ENCODE results near the gene USP7.

Gene USP7

GRCh38 chr16:8963821-8964441 lies at the start of gene USP7:
Gene USP7, minus strand, starts transcription at chr16:8963906. Its CDS starts 621 bp downstream, at chr16:8963285.
- Histone ChIP-seq H3K27ac (ENCODE audit: low read depth in 2 of 2, low read length in 2 of 2) (peak within 1 kb of the TSS; percentile 79 to 81), H3K9ac (ENCODE audit: low read depth in 1 of 2, low read length in 2 of 2) (peak within 1 kb of the TSS; percentile 78 to 88)

GRCh38 chr16:9013508-9013864 lies 49.8 kb upstream of the USP7 start:
- H3K9me3 ChIP-seq (ENCODE audit: control insufficient read depth in 2 of 2, low read length in 2 of 2), result peaks cover 0 to 7% of the 10 kb centered on the region in 2 donors
- peaks cover 2 to 6% of the 10 kb centered on the region in 2 donors for H3K4me1 ChIP-seq (ENCODE audit: control insufficient read depth in 2 of 2, insufficient read depth in 2 of 2, low read length in 2 of 2)
- no peaks in the 10 kb centered on the region for H3K36me3 ChIP-seq (ENCODE audit: control insufficient read depth in 2 of 2, insufficient read depth in 2 of 2, low read length in 2 of 2)
- no peak overlapping the region for H3K27ac ChIP-seq (ENCODE audit: low read depth in 2 of 2, low read length in 2 of 2)
- no peak overlapping the region for H3K9ac ChIP-seq (ENCODE audit: low read depth in 1 of 2, low read length in 2 of 2)
- no peak overlapping the region for H3K4me3 ChIP-seq (ENCODE audit: low read length in 2 of 2)
- no peaks in the 10 kb centered on the region for H3K27me3 ChIP-seq (ENCODE audit: control insufficient read depth in 2 of 2, insufficient read depth in 2 of 2, low read length in 2 of 2)

More at GRCh38 chr16:8963821-8964441, at the start of gene USP7:
- Histone ChIP-seq H3K4me1 (ENCODE audit: control insufficient read depth in 2 of 2, insufficient read depth in 2 of 2, low read length in 2 of 2) (peaks cover 37 to 45% of the 10 kb centered on the region in 2 donors), H3K4me3 (ENCODE audit: low read length in 2 of 2) (peak within 1 kb of the TSS; percentile 73 to 78), H3K9me3 (ENCODE audit: control insufficient read depth in 2 of 2, low read length in 2 of 2) (no peaks in the 10 kb centered on the region), H3K27me3 (ENCODE audit: control insufficient read depth in 2 of 2, insufficient read depth in 2 of 2, low read length in 2 of 2) (no peaks in the 10 kb centered on the region), H3K36me3 (ENCODE audit: control insufficient read depth in 2 of 2, insufficient read depth in 2 of 2, low read length in 2 of 2) (no peaks in the 10 kb centered on the region)

- no peak overlapping the region for H3K27ac ChIP-seq (ENCODE audit: low read depth in 2 of 2, low read length in 2 of 2)
- no peak overlapping the region for H3K4me3 ChIP-seq (ENCODE audit: low read length in 2 of 2)
- H3K9ac ChIP-seq (ENCODE audit: low read depth in 1 of 2, low read length in 2 of 2), result no peak overlapping the region
- peaks cover 5 to 7% of the 10 kb centered on the region in 2 donors for H3K4me1 ChIP-seq (ENCODE audit: control insufficient read depth in 2 of 2, insufficient read depth in 2 of 2, low read length in 2 of 2)
- H3K27me3 ChIP-seq (ENCODE audit: control insufficient read depth in 2 of 2, insufficient read depth in 2 of 2, low read length in 2 of 2), result no peaks in the 10 kb centered on the region
- H3K36me3 ChIP-seq (ENCODE audit: control insufficient read depth in 2 of 2, insufficient read depth in 2 of 2, low read length in 2 of 2), result no peaks in the 10 kb centered on the region
- H3K9me3 ChIP-seq (ENCODE audit: control insufficient read depth in 2 of 2, low read length in 2 of 2), result peaks cover 0 to 7% of the 10 kb centered on the region in 2 donors
Observed at GRCh38 chr16:9012848-9013507, 49.3 kb upstream of the USP7 start.

GRCh38 chr16:9012330-9012729 lies 48.6 kb upstream of the USP7 start:
- no peaks in the 10 kb centered on the region for H3K27me3 ChIP-seq (ENCODE audit: control insufficient read depth in 2 of 2, insufficient read depth in 2 of 2, low read length in 2 of 2)

GRCh38 chr16:9008601-9009260 lies 45.0 kb upstream of the USP7 start:
- H3K9ac ChIP-seq (ENCODE audit: low read depth in 1 of 2, low read length in 2 of 2), result peak overlapping the region; percentile 64 to 72
- H3K27me3 ChIP-seq (ENCODE audit: control insufficient read depth in 2 of 2, insufficient read depth in 2 of 2, low read length in 2 of 2), result no peaks in the 10 kb centered on the region
- no peaks in the 10 kb centered on the region for H3K9me3 ChIP-seq (ENCODE audit: control insufficient read depth in 2 of 2, low read length in 2 of 2)
- H3K27ac ChIP-seq (ENCODE audit: low read depth in 2 of 2, low read length in 2 of 2), result no peak overlapping the region
- H3K4me1 ChIP-seq (ENCODE audit: control insufficient read depth in 2 of 2, insufficient read depth in 2 of 2, low read length in 2 of 2), result peaks cover 12 to 14% of the 10 kb centered on the region in 2 donors
- H3K4me3 ChIP-seq (ENCODE audit: low read length in 2 of 2), result peak overlapping the region; percentile 34 to 69
- H3K36me3 ChIP-seq (ENCODE audit: control insufficient read depth in 2 of 2, insufficient read depth in 2 of 2, low read length in 2 of 2), result no peaks in the 10 kb centered on the region

More at GRCh38 chr16:9012330-9012729, 48.6 kb upstream of the USP7 start:
- Histone ChIP-seq H3K27ac (ENCODE audit: low read depth in 2 of 2, low read length in 2 of 2) (no peak overlapping the region), H3K9me3 (ENCODE audit: control insufficient read depth in 2 of 2, low read length in 2 of 2) (peaks cover 0 to 7% of the 10 kb centered on the region in 2 donors), H3K4me1 (ENCODE audit: control insufficient read depth in 2 of 2, insufficient read depth in 2 of 2, low read length in 2 of 2) (peaks cover 5 to 7% of the 10 kb centered on the region in 2 donors), H3K36me3 (ENCODE audit: control insufficient read depth in 2 of 2, insufficient read depth in 2 of 2, low read length in 2 of 2) (no peaks in the 10 kb centered on the region), H3K9ac (ENCODE audit: low read depth in 1 of 2, low read length in 2 of 2) (no peak overlapping the region), H3K4me3 (ENCODE audit: low read length in 2 of 2) (no peak overlapping the region)

- Histone ChIP-seq H3K9ac (ENCODE audit: low read depth in 1 of 2, low read length in 2 of 2) (no peak overlapping the region), H3K27ac (ENCODE audit: low read depth in 2 of 2, low read length in 2 of 2) (no peak overlapping the region), H3K27me3 (ENCODE audit: control insufficient read depth in 2 of 2, insufficient read depth in 2 of 2, low read length in 2 of 2) (no peaks in the 10 kb centered on the region), H3K36me3 (ENCODE audit: control insufficient read depth in 2 of 2, insufficient read depth in 2 of 2, low read length in 2 of 2) (no peaks in the 10 kb centered on the region), H3K4me3 (ENCODE audit: low read length in 2 of 2) (no peak overlapping the region), H3K9me3 (ENCODE audit: control insufficient read depth in 2 of 2, low read length in 2 of 2) (no peaks in the 10 kb centered on the region), H3K4me1 (ENCODE audit: control insufficient read depth in 2 of 2, insufficient read depth in 2 of 2, low read length in 2 of 2) (peaks cover 14 to 18% of the 10 kb centered on the region in 2 donors)
Observed at GRCh38 chr16:9007177-9007794, 43.6 kb upstream of the USP7 start.

- H3K36me3 ChIP-seq (ENCODE audit: control insufficient read depth in 2 of 2, insufficient read depth in 2 of 2, low read length in 2 of 2), result no peaks in the 10 kb centered on the region
- H3K4me3 ChIP-seq (ENCODE audit: low read length in 2 of 2), result no peak overlapping the region
- no peaks in the 10 kb centered on the region for H3K9me3 ChIP-seq (ENCODE audit: control insufficient read depth in 2 of 2, low read length in 2 of 2)
- peak overlapping the region; percentile 24 to 41 for H3K9ac ChIP-seq (ENCODE audit: low read depth in 1 of 2, low read length in 2 of 2)
- no peaks in the 10 kb centered on the region for H3K27me3 ChIP-seq (ENCODE audit: control insufficient read depth in 2 of 2, insufficient read depth in 2 of 2, low read length in 2 of 2)
- peaks cover 14 to 18% of the 10 kb centered on the region in 2 donors for H3K4me1 ChIP-seq (ENCODE audit: control insufficient read depth in 2 of 2, insufficient read depth in 2 of 2, low read length in 2 of 2)
- H3K27ac ChIP-seq (ENCODE audit: low read depth in 2 of 2, low read length in 2 of 2), result peak overlapping the region; percentile 79 to 86
Observed at GRCh38 chr16:9004183-9004582, 40.5 kb upstream of the USP7 start.

- Histone ChIP-seq H3K9me3 (ENCODE audit: control insufficient read depth in 2 of 2, low read length in 2 of 2) (no peaks in the 10 kb centered on the region), H3K4me3 (ENCODE audit: low read length in 2 of 2) (no peak overlapping the region), H3K4me1 (ENCODE audit: control insufficient read depth in 2 of 2, insufficient read depth in 2 of 2, low read length in 2 of 2) (peaks cover 14 to 15% of the 10 kb centered on the region in 2 donors), H3K27ac (ENCODE audit: low read depth in 2 of 2, low read length in 2 of 2) (peak overlapping the region; percentile 79 to 86), H3K36me3 (ENCODE audit: control insufficient read depth in 2 of 2, insufficient read depth in 2 of 2, low read length in 2 of 2) (no peaks in the 10 kb centered on the region), H3K9ac (ENCODE audit: low read depth in 1 of 2, low read length in 2 of 2) (peak overlapping the region in 1 of 2 donors; percentile 24), H3K27me3 (ENCODE audit: control insufficient read depth in 2 of 2, insufficient read depth in 2 of 2, low read length in 2 of 2) (no peaks in the 10 kb centered on the region)
Observed at GRCh38 chr16:9003763-9004162, 40.1 kb upstream of the USP7 start.

- H3K9me3 ChIP-seq (ENCODE audit: control insufficient read depth in 2 of 2, low read length in 2 of 2), result no peaks in the 10 kb centered on the region
- H3K27me3 ChIP-seq (ENCODE audit: control insufficient read depth in 2 of 2, insufficient read depth in 2 of 2, low read length in 2 of 2), result no peaks in the 10 kb centered on the region
- H3K4me1 ChIP-seq (ENCODE audit: control insufficient read depth in 2 of 2, insufficient read depth in 2 of 2, low read length in 2 of 2), result peaks cover 10 to 11% of the 10 kb centered on the region in 2 donors
- peak overlapping the region; percentile 6 to 56 for H3K4me3 ChIP-seq (ENCODE audit: low read length in 2 of 2)
- peak overlapping the region; percentile 24 to 41 for H3K9ac ChIP-seq (ENCODE audit: low read depth in 1 of 2, low read length in 2 of 2)
- peak overlapping the region; percentile 79 to 86 for H3K27ac ChIP-seq (ENCODE audit: low read depth in 2 of 2, low read length in 2 of 2)
- no peaks in the 10 kb centered on the region for H3K36me3 ChIP-seq (ENCODE audit: control insufficient read depth in 2 of 2, insufficient read depth in 2 of 2, low read length in 2 of 2)
Observed at GRCh38 chr16:9003322-9003721, 39.6 kb upstream of the USP7 start.

GRCh38 chr16:9002042-9002441 lies 38.3 kb upstream of the USP7 start:
- no peak overlapping the region for H3K9ac ChIP-seq (ENCODE audit: low read depth in 1 of 2, low read length in 2 of 2)

More at GRCh38 chr16:9002042-9002441, 38.3 kb upstream of the USP7 start:
- no peak overlapping the region for H3K27ac ChIP-seq (ENCODE audit: low read depth in 2 of 2, low read length in 2 of 2)
- H3K27me3 ChIP-seq (ENCODE audit: control insufficient read depth in 2 of 2, insufficient read depth in 2 of 2, low read length in 2 of 2), result no peaks in the 10 kb centered on the region
- H3K9me3 ChIP-seq (ENCODE audit: control insufficient read depth in 2 of 2, low read length in 2 of 2), result no peaks in the 10 kb centered on the region
- peaks cover 9 to 11% of the 10 kb centered on the region in 2 donors for H3K4me1 ChIP-seq (ENCODE audit: control insufficient read depth in 2 of 2, insufficient read depth in 2 of 2, low read length in 2 of 2)
- no peaks in the 10 kb centered on the region for H3K36me3 ChIP-seq (ENCODE audit: control insufficient read depth in 2 of 2, insufficient read depth in 2 of 2, low read length in 2 of 2)
- H3K4me3 ChIP-seq (ENCODE audit: low read length in 2 of 2), result no peak overlapping the region

All from mucosa of rectum (tissue), 2 donors.